GM04504 (cell line): ENCODE results near the gene MOXD1.
"Not testable (repeated sequence)": the region's sequence is repeated elsewhere in the genome, so short reads cannot be mapped to it uniquely, and the experiment has no call there.

Experiments used
- DNase-seq: peaks from one replicate; pipeline ENCODE4 v3.0.0-alpha.2; 2012; ENCODE audit warnings: low read depth

The MOXD1 gene

DNA sequence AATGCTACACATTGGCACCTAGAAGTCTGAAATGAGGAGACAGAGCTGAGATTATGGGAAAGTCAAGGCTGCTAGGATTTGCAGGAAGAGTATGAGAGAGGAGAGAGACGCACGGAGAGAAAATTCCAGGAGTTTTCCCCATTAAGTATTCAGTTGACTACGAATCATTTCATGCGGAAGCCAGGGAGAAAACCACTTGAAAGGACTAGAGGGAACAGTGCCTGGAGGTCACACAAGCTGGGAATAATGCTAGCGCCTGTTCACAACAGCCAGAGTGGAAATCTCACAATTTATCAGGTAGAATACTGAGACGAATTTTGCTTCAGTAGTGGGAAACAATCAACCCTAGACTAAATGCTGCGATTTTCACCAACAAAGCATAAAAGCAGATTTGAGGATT, 118.6 kb downstream of the MOXD1 start:
- DNase-seq = no peak

DNA sequence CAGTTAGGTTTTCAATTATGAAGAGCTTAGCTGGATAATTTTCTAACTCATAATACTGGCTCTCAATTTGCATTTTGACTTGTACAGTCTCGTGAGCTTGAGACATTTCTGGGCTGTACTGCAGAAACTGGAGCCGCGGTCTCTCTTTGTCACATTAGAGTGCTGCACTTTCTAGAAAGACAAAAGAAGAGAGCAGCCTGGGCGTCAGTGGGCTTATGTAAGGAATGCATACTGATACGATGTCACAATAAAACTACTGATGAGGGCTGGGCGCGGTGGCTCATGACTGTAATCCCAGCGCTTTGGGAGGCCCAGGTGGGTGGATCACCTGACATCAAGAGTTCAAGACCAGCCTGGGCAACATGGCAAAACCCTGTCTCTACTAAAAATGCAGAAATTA, 120.8 kb downstream of the MOXD1 start:
- no peak for DNase-seq

GRCh38 chr6:132279592-132280139, 121.6 kb downstream of the MOXD1 start:
- peak; percentile 38 for DNase-seq

GRCh38 chr6:132275066-132275970, 126.0 kb downstream of the MOXD1 start:
- DNase-seq = no peak

DNA sequence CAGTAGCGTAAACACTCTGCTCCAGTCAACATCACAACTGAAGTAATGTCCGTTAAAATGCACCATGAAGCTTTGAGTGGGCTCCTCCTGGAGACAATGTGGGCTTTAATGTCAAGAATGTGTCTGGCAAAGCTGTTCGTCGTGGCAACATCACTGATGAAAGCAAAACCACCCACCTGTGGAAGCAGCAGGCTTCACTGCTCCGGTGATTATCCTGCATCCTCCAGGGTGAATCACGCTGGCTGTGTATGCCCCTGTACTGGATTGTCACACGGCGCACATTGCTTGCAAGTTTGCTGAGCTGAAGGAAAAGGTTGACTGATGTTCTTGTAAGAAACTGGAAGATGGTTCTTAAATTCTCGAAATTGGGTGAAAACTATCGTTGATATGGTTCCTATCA, 128.5 kb downstream of the MOXD1 start:
- DNase-seq = no peak

DNA sequence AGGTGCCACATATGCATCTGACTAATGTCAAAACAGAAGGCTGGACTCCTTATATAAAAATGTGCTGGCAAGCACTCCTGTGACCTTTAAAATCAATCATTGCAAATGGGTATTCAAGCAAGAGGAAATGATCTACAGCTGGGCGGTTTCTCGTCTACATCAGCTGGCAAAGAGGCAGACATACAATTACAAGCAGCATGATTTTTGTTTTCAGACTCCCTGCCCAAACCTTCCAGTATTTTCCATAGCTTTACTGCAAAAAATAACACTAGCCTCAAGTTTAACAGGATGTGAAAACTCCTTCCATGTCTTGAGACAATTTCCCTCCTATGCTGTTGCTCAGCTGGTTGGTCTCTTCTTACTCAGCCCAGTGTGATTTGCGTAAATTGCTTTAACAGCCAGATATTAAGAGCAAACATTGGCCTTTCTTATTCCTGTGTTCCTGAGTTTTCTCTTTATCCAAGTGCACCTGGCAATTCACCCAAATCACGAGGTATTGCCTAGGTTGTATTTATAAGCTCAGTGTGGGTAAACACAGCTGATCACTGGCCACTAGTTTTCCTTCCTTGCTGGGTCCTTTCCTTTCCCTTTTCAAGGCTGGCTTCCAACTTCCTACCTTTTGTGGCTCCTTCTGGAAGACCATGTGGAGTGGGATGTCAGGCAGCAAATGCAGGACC, 130.4 kb downstream of the MOXD1 start:
- no peak for DNase-seq

DNA sequence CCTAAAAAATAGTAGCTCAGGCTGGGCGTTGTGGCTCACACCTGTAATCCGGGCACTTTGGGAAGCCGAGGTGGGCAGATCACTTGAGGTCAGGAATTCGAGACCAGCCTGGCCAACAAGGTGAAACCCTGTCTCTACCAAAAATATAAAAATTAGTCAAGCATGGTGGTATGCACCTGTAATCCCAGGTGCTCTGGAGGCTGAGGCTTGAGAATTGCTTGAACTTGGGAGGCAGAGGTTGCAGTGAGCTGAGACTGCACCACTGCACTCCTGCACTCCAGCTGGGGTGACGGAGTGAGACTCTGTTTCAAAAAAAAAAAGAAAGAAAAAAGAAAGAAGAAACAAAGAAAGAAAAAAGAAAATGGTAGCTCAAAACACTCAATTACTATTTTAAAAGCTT, 132.6 kb downstream of the MOXD1 start:
- DNase-seq = not testable (repeated sequence)

GRCh38 chr6:132268209-132268608, 133.1 kb downstream of the MOXD1 start:
- DNase-seq = no peak

- DNase-seq = no peak
Observed at GRCh38 chr6:132265451-132266097, 135.7 kb downstream of the MOXD1 start.

- DNase-seq = no peak
Observed at GRCh38 chr6:132264021-132264500, 137.2 kb downstream of the MOXD1 start.

- no peak for DNase-seq
Observed at GRCh38 chr6:132261354-132261753, 139.9 kb downstream of the MOXD1 start.

DNA sequence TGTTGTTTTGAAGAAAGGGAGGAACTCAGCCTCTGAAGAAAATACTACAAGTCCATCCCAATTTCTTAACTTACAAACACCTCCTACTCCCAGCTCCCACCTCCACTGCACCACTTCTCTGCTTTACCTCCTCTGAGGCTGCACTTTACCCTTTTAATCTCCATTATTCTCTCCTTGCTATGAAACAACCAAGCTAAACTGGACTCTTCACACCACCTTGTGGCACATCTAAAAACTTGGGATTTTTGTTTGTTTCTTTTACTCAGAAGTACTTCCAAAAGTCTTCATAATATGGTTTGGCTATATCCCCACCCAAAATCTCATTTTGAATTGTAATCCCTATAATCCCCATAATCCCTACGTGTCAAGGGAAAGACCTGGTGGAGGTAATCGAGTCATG, 142.2 kb downstream of the MOXD1 start:
- DNase-seq = no peak

GRCh38 chr6:132257561-132257960, 143.7 kb downstream of the MOXD1 start:
- DNase-seq = no peak

DNA sequence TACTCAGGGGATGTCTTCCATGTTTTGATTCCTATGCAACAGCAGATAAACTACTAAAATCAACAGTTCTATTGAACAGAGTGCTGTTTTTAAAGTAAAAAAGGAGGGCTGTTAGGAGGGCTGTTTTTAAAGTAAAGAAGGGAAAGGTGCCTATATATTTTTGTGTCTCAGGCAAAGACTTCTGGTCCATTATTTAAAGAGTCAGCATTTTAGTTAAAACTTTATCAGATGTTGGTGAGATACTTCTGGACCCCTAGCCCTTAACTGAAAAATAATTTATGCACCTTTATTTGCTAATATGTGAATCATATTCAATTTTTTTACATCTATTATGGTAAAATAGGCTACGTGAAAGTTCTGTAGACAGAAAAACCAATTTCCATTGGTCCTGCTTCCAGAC, 144.8 kb downstream of the MOXD1 start:
- DNase-seq = no peak

DNA sequence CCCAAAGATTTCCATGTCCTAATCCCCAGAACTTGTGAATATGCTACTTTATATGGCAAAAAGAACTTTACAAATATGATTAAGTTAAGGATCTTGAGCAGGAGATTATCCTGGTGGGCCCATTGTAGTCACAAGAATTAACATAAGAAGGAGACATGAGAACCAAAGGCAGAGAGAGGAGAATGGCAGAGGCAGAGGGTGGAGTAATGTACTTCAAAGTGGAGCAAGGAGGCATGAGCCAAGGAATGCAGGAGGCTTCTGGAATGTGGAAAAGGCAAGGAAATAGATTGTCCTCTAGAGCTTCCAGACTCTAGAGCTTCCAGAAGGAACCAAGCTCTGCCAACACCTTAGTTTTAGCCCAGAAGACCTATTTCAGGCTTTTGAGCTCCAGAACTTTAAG, 147.4 kb downstream of the MOXD1 start:
- no peak for DNase-seq

- no peak for DNase-seq
Observed at GRCh38 chr6:132253211-132253610, 148.1 kb downstream of the MOXD1 start.

GRCh38 chr6:132252113-132252512, 149.2 kb downstream of the MOXD1 start:
- DNase-seq = no peak

- DNase-seq = no peak
Observed at GRCh38 chr6:132251711-132252110, 149.6 kb downstream of the MOXD1 start.

GRCh38 chr6:132247381-132248159, 153.7 kb downstream of the MOXD1 start:
- no peak for DNase-seq

- DNase-seq = no peak
Observed at GRCh38 chr6:132246632-132247270, 154.5 kb downstream of the MOXD1 start.

DNA sequence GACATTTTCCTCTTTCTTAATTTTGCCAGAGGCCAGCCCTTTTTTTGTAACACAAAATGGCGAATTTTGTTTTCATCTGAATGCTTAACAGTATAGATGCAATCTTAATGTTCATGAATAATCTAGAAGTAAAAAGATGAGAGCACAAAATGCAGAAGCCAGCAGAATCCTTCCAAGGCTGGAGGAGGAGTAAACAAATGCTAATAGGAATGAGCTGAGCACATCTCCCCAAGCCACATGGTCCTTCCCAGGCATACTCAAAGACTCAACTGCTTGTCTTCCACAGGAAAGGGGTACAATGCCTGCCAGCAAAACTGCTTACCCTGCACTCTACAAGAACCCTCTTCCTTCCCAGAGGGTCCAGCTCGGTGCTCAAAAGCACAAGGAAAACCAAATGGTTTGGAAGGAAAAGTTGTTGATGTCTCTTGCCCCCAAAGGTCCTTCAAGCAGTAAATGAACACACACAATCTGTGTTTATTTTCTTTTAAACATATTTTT, 155.1 kb downstream of the MOXD1 start:
- no peak for DNase-seq
